HG02885 (cell line): ENCODE data around the gene CTNNA3.
A peak's percentile ranks its signal among the peaks of the same experiment; 100 is the strongest.

ENCODE experiments used
- ATAC-seq: cut with Tn5 transposase; IDR thresholded peaks from one replicate; pipeline ENCODE4 v1.9.1; 2021; ENCODE audit warnings: mild to moderate bottlenecking; ENCODE audit not compliant: unreplicated experiment, poor library complexity

Gene CTNNA3

DNA sequence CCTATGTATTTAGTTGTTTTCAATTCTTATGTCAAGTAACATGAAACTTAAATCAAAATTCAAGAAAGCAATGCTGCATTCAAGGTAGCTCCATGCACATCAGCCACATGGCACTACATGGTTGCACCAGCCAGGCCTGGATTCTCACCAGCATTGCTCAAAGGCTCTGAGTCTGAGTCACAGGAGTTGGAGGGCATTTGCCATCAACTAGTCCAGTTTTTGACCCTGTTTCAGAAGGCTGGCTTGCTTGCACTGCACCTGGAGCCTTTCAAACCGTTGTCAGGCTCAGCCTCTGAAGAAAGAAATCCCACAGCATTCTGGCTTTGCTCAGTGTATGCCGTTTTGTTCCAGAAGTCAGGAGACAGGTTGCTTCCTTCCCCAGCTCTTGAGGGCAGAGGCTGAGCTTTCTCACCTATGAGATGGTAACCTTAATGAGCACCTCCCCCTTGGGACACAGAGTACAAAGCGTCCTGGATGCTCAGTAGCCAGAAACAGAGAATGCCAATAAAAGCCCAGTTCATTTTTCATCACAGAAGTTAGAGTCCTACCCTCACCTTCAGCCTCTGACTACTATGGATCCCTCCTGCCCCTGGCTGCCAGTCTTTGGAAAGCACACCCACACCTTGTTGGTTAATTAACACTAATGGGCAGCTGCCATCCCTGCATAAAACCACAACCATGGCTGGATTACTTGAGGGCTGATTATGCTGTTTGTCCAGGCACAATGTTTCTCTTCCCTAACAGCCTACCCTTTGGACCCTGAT lies 1058.5 kb downstream of the CTNNA3 start:
- ATAC-seq = no peak

DNA sequence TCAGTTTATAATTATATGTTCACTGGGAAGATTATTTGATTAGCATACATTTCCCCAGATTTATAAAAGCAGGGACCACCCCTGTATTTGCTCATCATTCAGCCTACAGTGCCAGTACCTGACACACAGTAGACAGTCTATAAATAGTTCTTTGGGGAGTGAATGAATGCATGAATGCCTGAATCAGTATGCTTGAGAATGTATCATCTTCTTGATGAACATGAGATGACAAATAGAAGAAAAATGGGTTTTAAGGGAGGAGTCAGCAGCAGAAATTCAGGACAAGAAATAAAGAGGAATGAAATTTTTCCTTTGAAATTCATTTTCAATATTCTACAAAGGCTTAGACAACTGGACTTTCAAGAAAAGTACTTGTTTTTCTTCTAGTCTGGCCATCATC lies 1066.0 kb downstream of the CTNNA3 start:
- ATAC-seq = no peak

- ATAC-seq = peak; percentile 61
Observed at GRCh38 chr10:66627156-66627555, 1068.8 kb downstream of the CTNNA3 start.

DNA sequence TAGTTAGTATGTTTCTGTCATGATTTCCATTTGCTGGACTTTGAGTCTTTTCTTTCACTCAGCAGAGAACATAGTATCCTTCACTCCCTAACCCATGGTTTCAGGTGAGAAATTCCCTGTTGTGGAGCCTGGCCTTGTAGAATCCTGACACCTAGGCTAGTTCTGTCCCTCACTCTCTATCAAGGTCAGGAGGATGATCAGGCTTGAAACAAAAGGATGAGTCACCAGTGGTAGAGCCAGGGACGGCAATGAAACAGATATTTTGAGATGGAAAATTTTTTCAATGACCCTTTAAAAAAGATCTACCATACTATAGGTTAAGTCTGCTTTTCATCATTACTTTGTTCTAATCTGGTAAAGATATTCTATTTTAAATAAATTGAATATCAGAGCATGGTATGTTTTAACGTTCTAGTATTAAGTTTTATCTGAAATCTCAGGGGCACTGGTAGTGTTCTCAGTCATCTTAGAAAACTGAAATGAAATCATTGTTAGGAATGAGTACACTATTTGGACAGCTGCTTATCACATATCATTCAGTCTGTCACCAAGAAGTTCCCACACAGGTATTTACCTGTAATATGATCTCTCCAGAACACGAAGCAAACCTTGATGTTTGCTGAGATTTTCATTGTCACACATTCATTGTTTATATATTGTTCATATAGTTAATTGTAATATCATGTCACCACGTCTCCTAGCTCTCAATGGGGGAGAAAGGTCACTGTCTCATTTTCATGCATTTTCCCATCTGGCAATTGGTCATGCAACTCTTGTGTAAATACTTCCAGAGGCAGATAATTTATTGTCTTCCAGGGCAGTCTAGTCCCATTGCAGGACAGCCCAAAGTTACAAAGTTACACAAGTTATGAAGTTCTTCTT lies 1070.0 kb downstream of the CTNNA3 start:
- ATAC-seq = no peak

DNA sequence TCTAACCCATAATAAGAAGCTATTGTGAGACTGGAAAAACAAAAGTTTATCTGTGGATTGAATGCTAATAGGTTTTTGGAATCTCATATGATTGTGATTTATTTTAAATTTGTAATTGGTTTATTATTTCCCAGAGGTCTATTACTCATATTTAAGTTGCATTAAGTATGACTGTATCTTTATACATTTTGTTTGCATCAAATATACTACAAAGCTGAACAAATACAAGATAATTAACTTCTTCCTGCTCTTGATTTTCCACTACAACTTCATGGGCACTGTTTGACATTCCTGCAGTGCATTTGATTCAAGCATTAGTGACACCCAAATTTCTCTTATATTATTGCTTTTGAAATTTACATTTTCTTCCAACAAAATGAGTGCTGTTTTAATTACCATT lies 1073.9 kb downstream of the CTNNA3 start:
- ATAC-seq = no peak

- ATAC-seq = no peak
Observed at GRCh38 chr10:66604195-66604594, 1091.8 kb downstream of the CTNNA3 start.

DNA sequence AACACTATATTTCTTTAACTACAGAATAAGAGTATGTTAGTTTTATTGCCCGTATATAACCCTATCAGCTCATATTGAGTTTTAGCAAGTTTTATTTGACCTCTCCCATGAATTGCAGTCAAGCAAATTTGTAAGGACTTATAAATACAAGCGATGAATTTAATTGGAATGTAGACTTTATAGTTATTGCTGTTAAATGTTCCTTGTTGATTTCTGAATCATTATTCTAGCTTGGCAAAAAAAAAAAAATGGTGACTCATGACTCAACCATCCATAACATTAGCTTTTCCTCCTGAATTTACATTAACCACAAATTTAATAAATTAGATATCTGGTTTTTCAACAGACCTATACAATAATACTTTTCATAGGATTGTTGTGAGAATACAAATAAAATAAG lies 1104.1 kb downstream of the CTNNA3 start:
- ATAC-seq = no peak

- ATAC-seq = no peak
Observed at GRCh38 chr10:66587680-66588050, 1108.3 kb downstream of the CTNNA3 start.

GRCh38 chr10:66586897-66587679 lies 1108.9 kb downstream of the CTNNA3 start:
- ATAC-seq = no peak

DNA sequence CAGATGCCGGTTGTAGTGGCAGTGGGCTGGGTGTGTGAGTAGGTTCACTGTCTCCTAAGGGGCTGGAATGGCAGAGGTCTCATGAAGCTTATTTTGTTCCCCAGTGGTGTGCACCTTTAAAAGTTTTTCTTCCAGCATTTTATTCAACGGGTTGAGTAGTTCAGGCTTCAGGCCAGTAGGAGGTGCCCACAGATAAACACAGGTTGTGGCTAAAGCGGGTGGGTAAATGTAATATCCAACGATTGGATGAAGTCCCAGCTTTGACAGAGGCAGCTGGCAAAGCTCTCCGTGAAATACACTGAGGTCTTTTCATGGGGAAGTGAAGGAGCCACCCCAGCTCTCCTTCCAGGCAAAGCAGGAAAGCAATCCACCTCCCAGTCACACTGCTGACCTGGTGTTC lies 1109.9 kb downstream of the CTNNA3 start:
- no peak for ATAC-seq

- ATAC-seq = no peak
Observed at GRCh38 chr10:66575251-66575855, 1120.6 kb downstream of the CTNNA3 start.

GRCh38 chr10:66572700-66573099 lies 1123.3 kb downstream of the CTNNA3 start:
- no peak for ATAC-seq

DNA sequence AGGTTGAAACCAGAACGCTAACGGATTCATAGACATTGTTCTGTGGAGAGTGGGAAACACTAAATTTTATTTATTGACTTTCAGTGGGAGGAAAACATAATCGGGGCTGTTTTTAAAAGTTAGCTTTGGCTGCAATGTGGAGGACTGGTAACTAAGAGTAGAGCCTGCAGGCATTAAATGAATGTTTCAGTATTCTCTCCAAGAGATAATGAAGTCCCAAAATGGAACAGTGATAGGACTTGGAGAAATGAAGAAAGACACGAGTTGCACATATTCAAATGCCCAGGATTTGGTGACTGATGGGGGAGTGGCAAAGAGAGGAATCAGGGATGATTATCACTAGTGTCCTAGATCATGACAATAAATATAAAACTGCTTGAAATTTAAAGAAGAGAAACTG lies 1130.0 kb downstream of the CTNNA3 start:
- no peak for ATAC-seq

DNA sequence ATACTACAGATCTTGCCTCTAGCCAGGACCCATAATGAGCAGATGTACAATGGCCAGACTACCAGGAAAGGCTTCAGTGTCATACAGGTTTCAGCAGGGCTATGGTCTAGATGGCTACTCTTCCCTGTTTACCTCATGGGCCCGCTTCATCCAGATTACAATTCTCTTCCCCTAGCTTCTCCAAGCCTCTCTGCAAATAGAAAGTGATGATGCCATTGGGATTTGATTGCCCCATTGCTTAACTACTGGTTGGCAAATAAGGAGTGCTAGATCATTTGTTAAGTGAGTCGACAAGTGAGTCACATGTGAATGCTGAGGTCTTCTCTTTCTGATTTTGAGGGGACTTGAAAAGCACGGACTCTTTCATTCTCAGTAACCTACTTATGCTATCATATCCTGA lies 1131.7 kb downstream of the CTNNA3 start:
- ATAC-seq = no peak

GRCh38 chr10:66555061-66555460 lies 1140.9 kb downstream of the CTNNA3 start:
- ATAC-seq = no peak

DNA sequence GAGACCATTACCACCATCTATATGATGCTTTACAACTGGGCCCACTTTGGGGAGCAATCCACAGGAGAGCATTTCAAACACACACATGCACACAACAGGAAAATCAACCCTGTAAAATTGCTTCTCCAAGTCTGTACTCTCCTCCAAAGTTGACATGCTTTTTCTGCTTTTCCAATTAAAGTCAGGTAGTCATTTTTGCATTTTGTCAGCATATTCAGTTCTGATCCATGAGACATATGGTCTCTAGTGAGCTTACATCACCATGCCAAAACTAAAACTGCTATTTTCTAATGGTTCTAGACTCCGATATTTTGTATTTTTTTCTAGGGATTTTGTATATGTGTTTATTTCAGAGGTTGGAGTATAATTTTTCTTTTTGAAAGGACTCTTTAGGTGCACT lies 1143.7 kb downstream of the CTNNA3 start:
- ATAC-seq = no peak

GRCh38 chr10:66550351-66550750 lies 1145.6 kb downstream of the CTNNA3 start:
- no peak for ATAC-seq

DNA sequence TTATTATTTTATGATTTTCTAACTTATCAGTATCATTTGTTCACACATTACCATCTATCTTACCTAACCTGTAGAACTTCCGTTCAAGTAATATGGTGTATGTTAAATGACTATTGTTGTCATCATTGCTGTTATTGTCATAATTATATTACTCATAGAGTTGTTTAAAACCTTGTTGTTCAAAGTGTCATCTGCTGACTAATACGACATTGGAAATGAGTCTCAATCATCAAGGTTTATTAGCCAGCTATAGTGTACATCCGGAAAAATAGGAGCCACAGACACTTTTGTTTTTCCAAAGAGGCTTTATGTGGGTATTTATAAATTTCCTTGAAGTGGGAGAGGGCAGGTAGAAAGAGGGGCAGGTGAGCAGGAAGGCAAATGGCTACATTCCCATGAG lies 1157.1 kb downstream of the CTNNA3 start:
- no peak for ATAC-seq

GRCh38 chr10:66538371-66538770 lies 1157.6 kb downstream of the CTNNA3 start:
- no peak for ATAC-seq

- no peak for ATAC-seq
Observed at GRCh38 chr10:66537186-66537585, 1158.8 kb downstream of the CTNNA3 start.
